SK-N-SH (cell line): ENCODE results near the gene FAM168A. TPM values are rescaled to one million over a fixed set of nuclear protein-coding genes. Genes with fewer than 3 reads are reported as not detected.

ENCODE experiments used
- CTCF ChIA-PET: fragments of 300-600, 350-600 bp; formaldehyde crosslinking; extraction: SDS; loops from one replicate; lab custom pipeline; 2021; lab: Yijun Ruan, JAX
- POLR2A ChIA-PET: fragments of 350-600 bp; sonication (Branson Sonifier 250); formaldehyde crosslinking; extraction: SDS; loops from one replicate; lab custom pipeline; 2020; ENCODE audit warnings: antibody characterized with exemption, inconsistent platforms; lab: Yijun Ruan, JAX
- DNase-seq: peaks from one replicate; pipeline ENCODE4 v3.0.0; 2012
- H2AFZ ChIP-seq: fragments of 200-600 bp; sonication (generic); 2 replicates; pipeline ENCODE4 v1.8.1; 2016; ENCODE audit warnings: antibody characterized with exemption, mild to moderate bottlenecking, low read depth
- H3F3A ChIP-seq: fragments of 200-600 bp; sonication (generic); replicated peaks from 2 replicates; pipeline ENCODE3; 2016; ENCODE audit warnings: antibody characterized with exemption, mild to moderate bottlenecking; ENCODE audit not compliant: insufficient read depth
- H3K27ac ChIP-seq, 2 experiments: fragments of 200-500 bp in 1 of 2; fragments of 200-600 bp in 1 of 2; sonication (Bioruptor generic) in 1 of 2; sonication (generic), shearing (Covaris generic) in 1 of 2; 2 replicates each; pipeline versions ENCODE4 v1.5.1 to v1.6.1; 2014 to 2016; ENCODE audit warnings: low read depth in 2 of 2, inconsistent platforms in 1 of 2, low read length in 1 of 2, mild to moderate bottlenecking in 1 of 2, mixed read lengths in 1 of 2
- H3K27me3 ChIP-seq: fragments of 200-600 bp; sonication (generic), shearing (Covaris generic); 2 replicates; pipeline ENCODE4 v1.6.1; 2016; ENCODE audit warnings: mixed run types; ENCODE audit not compliant: insufficient read depth
- H3K36me3 ChIP-seq, 2 experiments: fragments of 200-500 bp in 1 of 2; fragments of 200-600 bp in 1 of 2; sonication (Bioruptor generic) in 1 of 2; sonication (generic) in 1 of 2; replicated peaks in 1 of 2; 2 replicates each; pipeline versions ENCODE3 to v1.5.1; 2014 to 2016; ENCODE audit warnings: low read length in 1 of 2, mild to moderate bottlenecking in 1 of 2; ENCODE audit not compliant: insufficient read depth in 2 of 2, control insufficient read depth in 1 of 2
- H3K4me1 ChIP-seq, 2 experiments: fragments of 200-500 bp in 1 of 2; fragments of 200-600 bp in 1 of 2; sonication (Bioruptor generic) in 1 of 2; sonication (generic), shearing (Covaris generic) in 1 of 2; 2 replicates each; pipeline versions ENCODE4 v1.5.1 to v1.6.1; 2014 to 2016; ENCODE audit warnings: low read depth in 1 of 2, low read length in 1 of 2, mixed run types in 1 of 2; ENCODE audit not compliant: insufficient read depth in 2 of 2, control insufficient read depth in 1 of 2
- H3K4me2 ChIP-seq: fragments of 200-600 bp; sonication (generic), shearing (Covaris generic); 2 replicates; pipeline ENCODE4 v1.6.1; 2017; ENCODE audit warnings: mixed run types
- H3K4me3 ChIP-seq, 2 experiments: fragments of 200-500 bp in 1 of 2; fragments of 200-600 bp in 1 of 2; sonication (Bioruptor generic) in 1 of 2; sonication (generic), shearing (Covaris generic) in 1 of 2; 2 replicates each; pipeline versions ENCODE4 v1.5.1 to v1.8.1; 2014 to 2016; ENCODE audit warnings: low read depth in 2 of 2, inconsistent platforms in 1 of 2, low read length in 1 of 2, mild to moderate bottlenecking in 1 of 2, mixed read lengths in 1 of 2, moderate library complexity in 1 of 2
- H3K79me2 ChIP-seq: fragments of 200-600 bp; sonication (generic); 2 replicates; pipeline ENCODE4 v1.8.1; 2017; ENCODE audit warnings: mild to moderate bottlenecking; ENCODE audit not compliant: insufficient read depth
- H3K9ac ChIP-seq: fragments of 200-600 bp; sonication (generic); 2 replicates; pipeline ENCODE4 v1.6.1; 2017; ENCODE audit warnings: mixed run types
- H3K9me2 ChIP-seq: fragments of 200-600 bp; sonication (generic); 2 replicates; pipeline ENCODE4 v1.6.1; 2017; ENCODE audit warnings: mixed run types
- H3K9me3 ChIP-seq: fragments of 200-600 bp; sonication (generic); 2 replicates; pipeline ENCODE4 v1.6.1; 2017; ENCODE audit warnings: mixed run types, mild to moderate bottlenecking, moderate library complexity
- H4K20me1 ChIP-seq: fragments of 200-600 bp; sonication (generic); 2 replicates; pipeline ENCODE4 v1.6.1; 2017; ENCODE audit warnings: mild to moderate bottlenecking, mixed run types; ENCODE audit not compliant: insufficient read depth
- CHD2 ChIP-seq: fragments of 150-350 bp; IDR thresholded peaks from 2 replicates; pipeline ENCODE4 v1.6.1; 2018; ENCODE audit warnings: low read length; ENCODE audit not compliant: partially characterized antibody
- EP300 ChIP-seq, 2 experiments: IDR thresholded peaks; 2 replicates each; pipeline versions ENCODE4 v1.4.0 to v1.6.1; 2012; ENCODE audit warnings: borderline replicate concordance in 1 of 2, low read depth in 1 of 2, low read length in 1 of 2
- FOSL2 ChIP-seq: IDR thresholded peaks from 2 replicates; pipeline ENCODE4 v1.4.0; 2012; ENCODE audit warnings: low read depth, mild to moderate bottlenecking, moderate library complexity, borderline replicate concordance
- FOXJ3 ChIP-seq: sonication (generic); formaldehyde crosslinking; IDR thresholded peaks from 2 replicates; pipeline ENCODE4 v1.5.1; 2020; ENCODE audit warnings: mild to moderate bottlenecking, missing genetic modification reagents
- FOXM1 ChIP-seq: IDR thresholded peaks from 2 replicates; pipeline ENCODE4 v1.4.0; 2012; ENCODE audit warnings: low read depth, mild to moderate bottlenecking
- GABPA ChIP-seq: IDR thresholded peaks from 2 replicates; pipeline ENCODE4 v1.4.0; 2012; ENCODE audit warnings: low read depth, mild to moderate bottlenecking
- IRF3 ChIP-seq: fragments of 150-350 bp; IDR thresholded peaks from 2 replicates; pipeline ENCODE4 v1.6.1; 2016; ENCODE audit warnings: mild to moderate bottlenecking, low read depth, low read length
- JUND ChIP-seq: IDR thresholded peaks from 2 replicates; pipeline ENCODE4 v1.4.0; 2012
- MAX ChIP-seq: IDR thresholded peaks from 2 replicates; pipeline ENCODE4 v1.4.0; 2012; ENCODE audit warnings: low read depth
- NFIC ChIP-seq: IDR thresholded peaks from 2 replicates; pipeline ENCODE4 v1.4.0; 2012; ENCODE audit warnings: borderline replicate concordance
- NRF1 ChIP-seq: IDR thresholded peaks from 2 replicates; pipeline ENCODE4 v1.6.1; 2012; ENCODE audit warnings: low read depth, mild to moderate bottlenecking, low read length
- POLR2AphosphoS5 ChIP-seq: IDR thresholded peaks from 2 replicates; pipeline ENCODE4 v1.6.1; 2012; ENCODE audit warnings: low read depth, low read length
- RAD21 ChIP-seq: IDR thresholded peaks from 2 replicates; pipeline ENCODE4 v1.6.1; 2012; ENCODE audit warnings: mild to moderate bottlenecking, low read length
- RFX5 ChIP-seq: IDR thresholded peaks from 2 replicates; pipeline ENCODE4 v1.6.1; 2012; ENCODE audit warnings: mild to moderate bottlenecking, improper control_type of control experiment, low read length
- SMC3 ChIP-seq: IDR thresholded peaks from 2 replicates; pipeline ENCODE4 v1.6.1; 2012; ENCODE audit warnings: low read depth, low read length, improper control_type of control experiment
- TEAD4 ChIP-seq: IDR thresholded peaks from 2 replicates; pipeline ENCODE4 v1.4.0; 2012; ENCODE audit warnings: mild to moderate bottlenecking, borderline replicate concordance; ENCODE audit not compliant: insufficient read depth
- USF1 ChIP-seq: IDR thresholded peaks from 2 replicates; pipeline ENCODE4 v1.4.0; 2012; ENCODE audit warnings: low read depth, borderline replicate concordance
- YY1 ChIP-seq: IDR thresholded peaks from 2 replicates; pipeline ENCODE4 v1.4.0; 2012; ENCODE audit warnings: low read depth, mild to moderate bottlenecking
- WGBS: methylation state at CpG from one replicate; pipeline ENCODE4 v1.1.6; 2017; ENCODE audit warnings: low lambda C conversion rate; 5-methylcytosine and 5-hydroxymethylcytosine counted together
- polyA plus RNA-seq, 3 experiments: library from polyadenylated mRNA; depleted of rRNA; stranded (reverse); fragments of >200 nt; gene quantifications; 2 replicates each; pipeline ENCODE4 v1.2.3, GENCODE V29; 2012
- TF ChIP-seq, protein P1 (sequence below): IDR thresholded peaks from 2 replicates; pipeline ENCODE4 v1.4.0; 2012; ENCODE audit warnings: low read depth, borderline replicate concordance

The FAM168A gene
- polyA plus RNA-seq, 1 of the 3 experiments (the other 2 are of a cell fraction): 17.8 TPM

DNA sequence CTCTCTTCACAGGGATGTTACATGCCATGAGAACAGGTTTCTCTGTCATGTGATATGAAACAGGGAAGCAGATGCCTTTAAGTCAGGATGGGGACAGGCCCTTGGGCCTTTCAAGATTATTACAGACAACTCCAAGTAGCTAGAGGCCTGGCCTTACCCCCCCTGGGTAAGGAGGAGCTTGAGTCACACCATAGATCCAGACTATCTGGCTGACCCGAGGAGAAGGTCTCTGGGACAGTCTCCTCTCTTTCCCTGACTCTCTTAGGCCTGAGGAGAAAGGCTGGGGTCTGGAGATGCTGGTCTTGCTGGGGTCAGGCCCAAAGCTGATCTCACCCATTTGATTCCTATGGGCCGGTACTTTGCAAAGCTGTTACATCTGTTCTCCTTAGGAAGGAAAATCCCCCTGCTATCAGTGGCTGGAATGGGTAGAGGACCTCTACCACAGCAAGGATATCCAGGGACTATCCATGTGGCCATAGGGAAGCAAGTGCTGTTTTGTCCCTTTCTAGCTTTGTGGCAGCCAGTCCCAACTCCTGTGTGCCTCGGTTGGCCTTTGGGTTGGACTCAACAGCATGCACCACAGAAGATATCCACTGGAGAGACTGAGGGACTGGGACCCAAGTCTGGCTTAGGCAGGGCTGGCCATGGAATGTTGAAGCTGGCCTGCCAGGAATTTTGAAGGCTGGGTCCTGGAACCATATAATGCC, 196.5 kb downstream of the FAM168A start:
- H3K9ac ChIP-seq: no peak overlapping the region
- H4K20me1 ChIP-seq: no peaks in the 10 kb centered on the region
- no peak overlapping the region for H3K27ac ChIP-seq
- 92% methylated on average over 2 of the region's 3 CpGs for WGBS
- H3K27me3 ChIP-seq: no peaks in the 10 kb centered on the region
- no peak overlapping the region for H3K4me2 ChIP-seq
- no peak for TF ChIP-seq RAD21
- TF ChIP-seq EP300 (IDR thresholded peaks at IDR 0.05; ENCODE audit: borderline replicate concordance in 1 of 2, low read depth in 1 of 2, low read length in 1 of 2): no peak
- TF ChIP-seq NRF1: no peak
- TF ChIP-seq NFIC: no peak
- no peak for TF ChIP-seq SMC3
- TF ChIP-seq YY1: no peak
- TF ChIP-seq JUND: no peak
- TF ChIP-seq FOXJ3: no peak
- TF ChIP-seq GABPA: no peak
- no peak for TF ChIP-seq MAX
- H3K4me1 ChIP-seq: no peaks in the 10 kb centered on the region
- H3K9me2 ChIP-seq: no peaks in the 10 kb centered on the region
- H3F3A ChIP-seq: peaks cover 9% of the 10 kb centered on the region
- no peak overlapping the region for H3K4me3 ChIP-seq
- H2AFZ ChIP-seq: no peak overlapping the region
- peaks cover 6 to 29% of the 10 kb centered on the region in 2 experiments for H3K36me3 ChIP-seq
- H3K9me3 ChIP-seq: no peaks in the 10 kb centered on the region
- CTCF ChIA-PET: interaction anchor here (1.2 to 10.2 kb wide), 5 partner anchors 7 to 260 kb away, joined by 3 to 122 read pairs (median 40); no protein-coding TSS in a partner anchor
- no peak for DNase-seq
- H3K79me2 ChIP-seq: no peaks in the 10 kb centered on the region
- POLR2A ChIA-PET: no interaction called here

DNA sequence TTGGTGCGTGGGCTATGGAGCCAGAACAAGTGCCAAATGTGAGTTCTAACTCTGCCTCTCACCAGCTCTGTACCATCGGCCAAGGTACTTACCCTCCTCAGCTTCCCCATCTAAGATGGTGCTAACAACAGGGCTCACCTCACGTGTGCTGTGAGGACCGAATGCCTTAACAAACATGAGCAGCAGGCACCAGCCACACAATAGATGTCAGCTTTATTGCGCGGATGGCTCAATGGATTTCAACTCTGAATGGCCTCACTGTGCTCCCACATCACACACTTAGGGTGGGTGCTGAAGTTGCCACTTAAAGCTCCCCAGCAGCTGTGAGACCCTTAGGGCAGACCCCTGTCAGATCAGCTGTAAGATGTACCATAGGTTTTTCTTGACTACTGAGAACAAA, 197.6 kb downstream of the FAM168A start:
- POLR2A ChIA-PET: no interaction called here
- WGBS: 90% methylated on average over 6 of the region's 6 CpGs

More for the DNA sequence above, 197.6 kb downstream of the FAM168A start:
- no peak overlapping the region for H3K9ac ChIP-seq
- H3K9me2 ChIP-seq: no peaks in the 10 kb centered on the region
- no peaks in the 10 kb centered on the region for H3K27me3 ChIP-seq
- no peak for DNase-seq
- no peak overlapping the region for H3K4me3 ChIP-seq
- no peaks in the 10 kb centered on the region for H3K4me1 ChIP-seq
- H3K27ac ChIP-seq: no peak overlapping the region
- no peaks in the 10 kb centered on the region for H4K20me1 ChIP-seq
- H3K4me2 ChIP-seq: no peak overlapping the region
- H3F3A ChIP-seq: peaks cover 9% of the 10 kb centered on the region
- no peaks in the 10 kb centered on the region for H3K9me3 ChIP-seq
- TF ChIP-seq TEAD4 (no peak), NFIC (no peak), FOXM1 (no peak), FOXJ3 (no peak), IRF3 (no peak), YY1 (no peak), EP300 (IDR thresholded peaks at IDR 0.05; ENCODE audit: borderline replicate concordance in 1 of 2, low read depth in 1 of 2, low read length in 1 of 2) (no peak), GABPA (no peak), FOSL2 (no peak), RFX5 (no peak), CHD2 (no peak), USF1 (no peak), POLR2AphosphoS5 (no peak)
- TF ChIP-seq, protein P1, sequence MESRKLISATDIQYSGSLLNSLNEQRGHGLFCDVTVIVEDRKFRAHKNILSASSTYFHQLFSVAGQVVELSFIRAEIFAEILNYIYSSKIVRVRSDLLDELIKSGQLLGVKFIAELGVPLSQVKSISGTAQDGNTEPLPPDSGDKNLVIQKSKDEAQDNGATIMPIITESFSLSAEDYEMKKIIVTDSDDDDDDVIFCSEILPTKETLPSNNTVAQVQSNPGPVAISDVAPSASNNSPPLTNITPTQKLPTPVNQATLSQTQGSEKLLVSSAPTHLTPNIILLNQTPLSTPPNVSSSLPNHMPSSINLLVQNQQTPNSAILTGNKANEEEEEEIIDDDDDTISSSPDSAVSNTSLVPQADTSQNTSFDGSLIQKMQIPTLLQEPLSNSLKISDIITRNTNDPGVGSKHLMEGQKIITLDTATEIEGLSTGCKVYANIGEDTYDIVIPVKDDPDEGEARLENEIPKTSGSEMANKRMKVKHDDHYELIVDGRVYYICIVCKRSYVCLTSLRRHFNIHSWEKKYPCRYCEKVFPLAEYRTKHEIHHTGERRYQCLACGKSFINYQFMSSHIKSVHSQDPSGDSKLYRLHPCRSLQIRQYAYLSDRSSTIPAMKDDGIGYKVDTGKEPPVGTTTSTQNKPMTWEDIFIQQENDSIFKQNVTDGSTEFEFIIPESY: no peak
- peaks cover 6 to 19% of the 10 kb centered on the region in 2 experiments for H3K36me3 ChIP-seq
- CTCF ChIA-PET: interaction anchor here (0.9 to 10.2 kb wide), 6 partner anchors 11 to 261 kb away, joined by 3 to 122 read pairs (median 8); no protein-coding TSS in a partner anchor
- no peak overlapping the region for H2AFZ ChIP-seq
- H3K79me2 ChIP-seq: no peaks in the 10 kb centered on the region
